ENCODE data around the gene MARK2. TPM values are rescaled to one million over a fixed set of nuclear protein-coding genes. Genes with fewer than 3 reads are reported as not detected.

The MARK2 gene
- total and polyA plus RNA-seq, 2 of the 8 experiments (the other 6 are each of a cell fraction or from before 2014, with no cell fraction given) = 19.3 to 58.5 TPM

GRCh38 chr11:63867511-63867910, 28.6 kb downstream of the MARK2 start (continued):
- TF ChIP-seq JUN (IDR thresholded peaks at IDR 0.05; ENCODE audit: low read depth, low read length) (no peak), CTCF (IDR thresholded peaks at IDR 0.05; ENCODE audit: control extremely low read depth in 1 of 3, insufficient read depth in 1 of 3, low read depth in 1 of 3, low read length in 3 of 3) (no peak), POLR2A (IDR thresholded peaks at IDR 0.05; ENCODE audit: control extremely low read depth in 1 of 2, low read depth in 2 of 2, low read length in 2 of 2) (no peak)
